ENCODE measurements around the gene CD22.

DNA sequence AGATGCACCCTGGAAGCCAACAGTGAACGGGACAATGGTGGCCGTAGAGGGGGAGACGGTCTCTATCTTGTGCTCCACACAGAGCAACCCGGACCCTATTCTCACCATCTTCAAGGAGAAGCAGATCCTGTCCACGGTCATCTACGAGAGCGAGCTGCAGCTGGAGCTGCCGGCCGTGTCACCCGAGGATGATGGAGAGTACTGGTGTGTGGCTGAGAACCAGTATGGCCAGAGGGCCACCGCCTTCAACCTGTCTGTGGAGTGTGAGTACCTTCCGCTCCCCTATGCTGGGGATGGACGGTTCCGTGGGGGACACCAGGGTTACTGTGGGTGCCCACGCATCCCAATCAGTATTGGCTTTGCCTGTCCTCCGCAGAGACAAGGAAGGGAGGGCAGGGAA, 26.5 kb upstream of the CD22 start:
- no peak for TF ChIP-seq EP300 (IDR thresholded peaks at IDR 0.05)
- TF ChIP-seq, protein P1, sequence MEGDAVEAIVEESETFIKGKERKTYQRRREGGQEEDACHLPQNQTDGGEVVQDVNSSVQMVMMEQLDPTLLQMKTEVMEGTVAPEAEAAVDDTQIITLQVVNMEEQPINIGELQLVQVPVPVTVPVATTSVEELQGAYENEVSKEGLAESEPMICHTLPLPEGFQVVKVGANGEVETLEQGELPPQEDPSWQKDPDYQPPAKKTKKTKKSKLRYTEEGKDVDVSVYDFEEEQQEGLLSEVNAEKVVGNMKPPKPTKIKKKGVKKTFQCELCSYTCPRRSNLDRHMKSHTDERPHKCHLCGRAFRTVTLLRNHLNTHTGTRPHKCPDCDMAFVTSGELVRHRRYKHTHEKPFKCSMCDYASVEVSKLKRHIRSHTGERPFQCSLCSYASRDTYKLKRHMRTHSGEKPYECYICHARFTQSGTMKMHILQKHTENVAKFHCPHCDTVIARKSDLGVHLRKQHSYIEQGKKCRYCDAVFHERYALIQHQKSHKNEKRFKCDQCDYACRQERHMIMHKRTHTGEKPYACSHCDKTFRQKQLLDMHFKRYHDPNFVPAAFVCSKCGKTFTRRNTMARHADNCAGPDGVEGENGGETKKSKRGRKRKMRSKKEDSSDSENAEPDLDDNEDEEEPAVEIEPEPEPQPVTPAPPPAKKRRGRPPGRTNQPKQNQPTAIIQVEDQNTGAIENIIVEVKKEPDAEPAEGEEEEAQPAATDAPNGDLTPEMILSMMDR (IDR thresholded peaks at IDR 0.05): no peak

Data from sigmoid colon (tissue), 4 donors.